Measurements from ENCODE around the gene OTOP2. TPM values are rescaled to one million over a fixed set of nuclear protein-coding genes. Genes with fewer than 3 reads are reported as not detected.

The OTOP2 gene
- total and polyA plus RNA-seq, 4 donors: not detected

DNA sequence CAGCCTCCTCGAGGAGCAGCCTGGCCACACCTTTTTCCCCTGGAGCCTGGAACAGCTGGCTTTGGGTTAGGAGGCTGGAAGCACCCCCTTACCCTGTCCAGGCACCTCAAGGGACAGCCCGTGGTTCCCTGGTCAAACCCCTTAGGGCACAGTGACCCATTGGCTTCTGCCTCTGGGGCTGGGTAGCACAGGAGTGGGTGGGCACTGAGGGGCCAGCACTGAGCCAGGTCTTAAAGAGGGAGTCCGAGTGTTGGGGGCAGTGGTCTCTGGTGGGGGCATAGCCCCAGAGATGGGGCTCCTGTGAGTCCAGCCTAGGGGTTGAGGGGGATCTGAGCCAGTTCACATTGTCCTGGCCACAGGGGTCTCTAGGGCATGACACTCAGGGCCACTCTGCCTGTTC lies 27.0 kb downstream of the OTOP2 start:
- H3K4me3 ChIP-seq: no peak overlapping the region
- TF ChIP-seq, protein P1, sequence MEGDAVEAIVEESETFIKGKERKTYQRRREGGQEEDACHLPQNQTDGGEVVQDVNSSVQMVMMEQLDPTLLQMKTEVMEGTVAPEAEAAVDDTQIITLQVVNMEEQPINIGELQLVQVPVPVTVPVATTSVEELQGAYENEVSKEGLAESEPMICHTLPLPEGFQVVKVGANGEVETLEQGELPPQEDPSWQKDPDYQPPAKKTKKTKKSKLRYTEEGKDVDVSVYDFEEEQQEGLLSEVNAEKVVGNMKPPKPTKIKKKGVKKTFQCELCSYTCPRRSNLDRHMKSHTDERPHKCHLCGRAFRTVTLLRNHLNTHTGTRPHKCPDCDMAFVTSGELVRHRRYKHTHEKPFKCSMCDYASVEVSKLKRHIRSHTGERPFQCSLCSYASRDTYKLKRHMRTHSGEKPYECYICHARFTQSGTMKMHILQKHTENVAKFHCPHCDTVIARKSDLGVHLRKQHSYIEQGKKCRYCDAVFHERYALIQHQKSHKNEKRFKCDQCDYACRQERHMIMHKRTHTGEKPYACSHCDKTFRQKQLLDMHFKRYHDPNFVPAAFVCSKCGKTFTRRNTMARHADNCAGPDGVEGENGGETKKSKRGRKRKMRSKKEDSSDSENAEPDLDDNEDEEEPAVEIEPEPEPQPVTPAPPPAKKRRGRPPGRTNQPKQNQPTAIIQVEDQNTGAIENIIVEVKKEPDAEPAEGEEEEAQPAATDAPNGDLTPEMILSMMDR (IDR thresholded peaks at IDR 0.05; ENCODE audit: control extremely low read depth, extremely low read depth): no peak
- 75 to 88% methylated on average over 3 of the region's 3 CpGs for WGBS, 2 donors
- no peaks in the 10 kb centered on the region for H3K9me3 ChIP-seq (ENCODE audit: control insufficient read depth in 4 of 4, insufficient read depth in 3 of 4, low read length in 3 of 4)
- no peak for DNase-seq
- H3K4me1 ChIP-seq (ENCODE audit: control insufficient read depth in 5 of 5, insufficient read depth in 5 of 5, low read length in 5 of 5): no peaks in the 10 kb centered on the region
- no peak overlapping the region for H3K9ac ChIP-seq (ENCODE audit: insufficient read depth in 1 of 2, low read length in 2 of 2)
- ATAC-seq (ENCODE audit: insufficient read depth, low FRiP score): no peak
- H3K27ac ChIP-seq (ENCODE audit: low read depth in 1 of 2, low read length in 1 of 2): no peak overlapping the region
- H3K27me3 ChIP-seq (ENCODE audit: control insufficient read depth in 3 of 3, insufficient read depth in 3 of 3, low read length in 2 of 3): no peaks in the 10 kb centered on the region
- peaks cover 0 to 11% (median 0%) of the 10 kb centered on the region in 4 donors for H3K36me3 ChIP-seq (ENCODE audit: control insufficient read depth in 4 of 4, insufficient read depth in 4 of 4, low read length in 4 of 4)

DNA sequence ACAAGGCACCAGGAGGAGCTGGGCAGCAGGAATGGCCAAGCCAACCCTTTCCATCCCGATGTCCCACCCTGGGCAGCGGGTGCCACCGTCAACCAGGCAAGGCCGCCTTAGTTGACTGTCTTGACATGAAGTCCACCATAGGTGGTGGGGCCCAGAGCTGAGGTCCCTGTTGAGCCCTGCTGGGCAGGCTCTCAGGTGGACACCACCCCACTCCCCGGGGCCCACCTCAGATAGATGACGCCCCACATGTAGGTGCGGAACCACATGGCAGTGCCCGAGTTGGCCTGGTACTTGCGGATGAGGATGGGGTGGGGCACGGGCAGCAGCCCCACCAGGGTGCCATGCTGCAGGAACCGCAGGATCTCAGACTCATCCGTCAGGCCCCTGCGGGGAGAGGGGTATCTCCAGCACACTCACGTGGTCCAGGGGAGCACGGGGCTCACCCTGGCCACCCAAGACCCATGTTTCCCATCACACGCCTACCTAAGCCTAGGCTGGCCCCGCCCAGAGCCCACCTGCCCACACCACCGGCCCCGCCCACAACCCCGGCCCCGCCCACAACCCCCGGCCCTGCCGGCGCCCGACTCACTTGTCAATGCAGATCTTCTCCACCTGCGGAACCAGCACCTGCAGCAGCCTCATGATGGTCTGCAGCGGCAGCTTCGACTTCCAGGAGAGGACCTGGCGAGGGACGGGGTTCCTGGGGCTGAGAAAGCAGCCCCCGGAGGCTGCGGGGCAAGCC lies 27.8 kb downstream of the OTOP2 start:
- Histone ChIP-seq H3K27ac (ENCODE audit: low read depth in 1 of 2, low read length in 1 of 2) (no peak overlapping the region), H3K27me3 (ENCODE audit: control insufficient read depth in 3 of 3, insufficient read depth in 3 of 3, low read length in 2 of 3) (no peaks in the 10 kb centered on the region), H3K4me3 (no peak overlapping the region), H3K4me1 (ENCODE audit: control insufficient read depth in 5 of 5, insufficient read depth in 5 of 5, low read length in 5 of 5) (no peaks in the 10 kb centered on the region), H3K36me3 (ENCODE audit: control insufficient read depth in 4 of 4, insufficient read depth in 4 of 4, low read length in 4 of 4) (peaks cover 0 to 11% (median 0%) of the 10 kb centered on the region in 4 donors), H3K9ac (ENCODE audit: insufficient read depth in 1 of 2, low read length in 2 of 2) (no peak overlapping the region), H3K9me3 (ENCODE audit: control insufficient read depth in 4 of 4, insufficient read depth in 3 of 4, low read length in 3 of 4) (no peaks in the 10 kb centered on the region)
- ATAC-seq (ENCODE audit: insufficient read depth, low FRiP score) (no peak), DNase-seq (no peak)
- TF ChIP-seq, protein P1 (IDR thresholded peaks at IDR 0.05; ENCODE audit: control extremely low read depth, extremely low read depth): no peak
- 73 to 81% methylated on average over 30 to 32 of the region's 32 CpGs for WGBS, 2 donors

DNA sequence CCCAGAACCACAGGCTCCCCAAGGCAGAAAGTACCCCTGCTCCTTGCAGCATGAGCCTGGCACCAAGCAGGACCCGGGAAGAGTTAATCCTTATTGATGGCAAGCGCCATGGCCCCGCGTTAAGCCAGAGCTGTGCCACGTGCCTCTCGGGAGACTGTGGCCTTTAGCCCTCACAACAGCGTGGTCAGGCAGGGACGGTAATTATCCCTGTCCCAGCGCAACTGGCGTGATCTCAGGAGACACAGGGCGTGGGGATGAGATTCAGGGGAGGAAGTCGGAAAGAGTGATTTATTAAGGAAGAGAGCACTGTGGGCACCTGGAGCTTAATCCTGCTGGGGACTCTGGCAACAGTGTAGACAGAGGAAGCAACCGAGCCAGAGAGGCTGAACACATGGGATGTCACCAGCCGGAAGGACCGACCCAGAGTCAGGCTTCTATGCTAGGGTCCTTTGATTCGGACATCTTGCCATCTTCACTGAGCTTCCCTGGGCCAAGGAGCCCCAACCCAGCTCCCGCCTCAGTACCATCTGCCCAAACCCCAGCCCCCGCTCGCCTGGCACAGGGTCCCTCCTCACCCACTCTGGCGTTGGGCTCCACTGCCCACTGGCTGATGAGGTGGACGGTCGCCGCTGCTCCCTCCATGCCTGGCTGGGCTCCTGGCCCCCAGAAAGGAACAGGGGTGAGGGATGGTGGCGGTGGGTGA lies 28.5 kb downstream of the OTOP2 start:
- H3K9ac ChIP-seq (ENCODE audit: insufficient read depth in 1 of 2, low read length in 2 of 2): no peak overlapping the region
- TF ChIP-seq, protein P1 (IDR thresholded peaks at IDR 0.05; ENCODE audit: control extremely low read depth, extremely low read depth): no peak
- H3K27ac ChIP-seq (ENCODE audit: low read depth in 1 of 2, low read length in 1 of 2): no peak overlapping the region
- H3K9me3 ChIP-seq (ENCODE audit: control insufficient read depth in 4 of 4, insufficient read depth in 3 of 4, low read length in 3 of 4): no peaks in the 10 kb centered on the region
- ATAC-seq (ENCODE audit: insufficient read depth, low FRiP score) (no peak), DNase-seq (no peak)
- no peak overlapping the region for H3K4me3 ChIP-seq
- H3K4me1 ChIP-seq (ENCODE audit: control insufficient read depth in 5 of 5, insufficient read depth in 5 of 5, low read length in 5 of 5): no peaks in the 10 kb centered on the region
- peaks cover 0 to 11% (median 0%) of the 10 kb centered on the region in 4 donors for H3K36me3 ChIP-seq (ENCODE audit: control insufficient read depth in 4 of 4, insufficient read depth in 4 of 4, low read length in 4 of 4)
- 77 to 85% methylated on average over 24 of the region's 24 CpGs for WGBS, 2 donors
- H3K27me3 ChIP-seq (ENCODE audit: control insufficient read depth in 3 of 3, insufficient read depth in 3 of 3, low read length in 2 of 3): no peaks in the 10 kb centered on the region

Measured in lung (tissue), 12 donors.